Common myeloid progenitor, CD34-positive (primary cell): Measurements from ENCODE around the gene CADM1.

Experiments used
- CTCF ChIA-PET: fragments of 350-600 bp; sonication (Branson Sonifier 250); formaldehyde crosslinking; loops from one replicate; lab custom pipeline; 2021; ENCODE audit warnings: antibody characterized with exemption; lab: Charles Lee
- POLR2A ChIA-PET: fragments of 350-600 bp; sonication (Branson Sonifier 250); formaldehyde crosslinking; loops from one replicate; lab custom pipeline; 2021; ENCODE audit warnings: antibody characterized with exemption; lab: Charles Lee
- DNase-seq, 3 donors: peaks; one replicate each; pipeline versions ENCODE4 v3.0.0 to v3.0.0-alpha.2; 2013
- H3K27ac ChIP-seq, 2 experiments: 1 replicate in 1 of 2; 2 replicates in 1 of 2; pipeline ENCODE4 v1.7.0; 2013; ENCODE audit warnings: inconsistent platforms in 2 of 2, low read length in 2 of 2, mild to moderate bottlenecking in 2 of 2, low read depth in 1 of 2, moderate library complexity in 1 of 2; ENCODE audit not compliant: severe bottlenecking in 2 of 2, insufficient read depth in 1 of 2, poor library complexity in 1 of 2
- H3K27me3 ChIP-seq, 5 experiments: replicated peaks in 2 of 5; 1 replicate in 3 of 5; 2 replicates in 2 of 5; pipeline versions ENCODE4 v1.6.1 to v1.7.0; 2013; ENCODE audit warnings: low read length in 4 of 5, mild to moderate bottlenecking in 2 of 5, moderate library complexity in 2 of 5, inconsistent platforms in 1 of 5; ENCODE audit not compliant: insufficient read depth in 5 of 5, control insufficient read depth in 4 of 5
- H3K36me3 ChIP-seq, 4 experiments: 1 replicate in 2 of 4; 2 replicates in 2 of 4; pipeline versions ENCODE4 v1.6.1 to v1.7.0; 2013; ENCODE audit warnings: low read length in 3 of 4, control low read depth in 1 of 4, mild to moderate bottlenecking in 1 of 4; ENCODE audit not compliant: control insufficient read depth in 4 of 4, insufficient read depth in 4 of 4
- H3K4me1 ChIP-seq, 4 experiments: 1 replicate in 3 of 4; 2 replicates in 1 of 4; pipeline versions ENCODE4 v1.6.1 to v1.7.1; 2013; ENCODE audit warnings: low read length in 3 of 4, mild to moderate bottlenecking in 3 of 4, control low read depth in 1 of 4, inconsistent platforms in 1 of 4, moderate library complexity in 1 of 4; ENCODE audit not compliant: control insufficient read depth in 4 of 4, insufficient read depth in 4 of 4; ENCODE audit errors: control extremely low read depth in 1 of 4
- H3K4me3 ChIP-seq, 7 experiments: 1 replicate in 4 of 7; 2 replicates in 3 of 7; pipeline versions ENCODE4 v1.5.1 to v1.7.0; 2013; ENCODE audit warnings: mild to moderate bottlenecking in 7 of 7, low read length in 6 of 7, moderate library complexity in 6 of 7, inconsistent platforms in 2 of 7, low read depth in 2 of 7, control low read depth in 1 of 7; ENCODE audit not compliant: insufficient read depth in 4 of 7, control insufficient read depth in 1 of 7; ENCODE audit errors: extremely low read depth in 1 of 7
- H3K9me3 ChIP-seq, 5 experiments: 1 replicate in 4 of 5; 2 replicates in 1 of 5; pipeline versions ENCODE4 v1.6.1 to v1.7.1; 2013; ENCODE audit warnings: low read length in 4 of 5, mild to moderate bottlenecking in 2 of 5, inconsistent platforms in 1 of 5, low read depth in 1 of 5, moderate library complexity in 1 of 5; ENCODE audit not compliant: control insufficient read depth in 4 of 5, insufficient read depth in 2 of 5; ENCODE audit errors: control extremely low read depth in 1 of 5
- WGBS: methylation state at CpG from one replicate; pipeline ENCODE4 v1.1.5; 2013; ENCODE audit not compliant: insufficient coverage; 5-methylcytosine and 5-hydroxymethylcytosine counted together

Gene CADM1

DNA sequence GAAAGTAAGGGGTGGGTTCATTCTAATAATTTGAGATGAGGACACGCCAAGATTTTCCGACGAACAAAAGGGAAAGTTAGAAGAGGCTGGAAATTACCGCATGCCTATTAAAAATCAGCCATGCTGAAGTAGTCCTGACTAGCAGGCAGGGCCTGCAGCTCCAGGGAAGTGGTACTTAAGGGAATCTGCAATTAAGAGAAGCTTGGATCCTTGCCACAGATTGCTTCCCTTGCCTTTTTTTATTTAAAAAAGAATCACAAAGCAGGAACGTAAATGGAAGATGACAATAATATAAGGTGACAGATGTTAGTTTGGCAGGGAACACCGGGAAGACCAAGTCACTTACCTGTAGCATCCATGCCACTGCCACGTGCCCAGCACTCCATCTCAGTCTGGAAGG, 359.3 kb downstream of the CADM1 start:
- no peaks in the 10 kb centered on the region for H3K9me3 ChIP-seq
- 96% methylated on average over 6 of the region's 7 CpGs for WGBS
- H3K27ac ChIP-seq = no peak overlapping the region
- H3K4me3 ChIP-seq = no peak overlapping the region
- ChIA-PET CTCF (no interaction called here), POLR2A (no interaction called here)
- DNase-seq = no peak
- no peaks in the 10 kb centered on the region for H3K36me3 ChIP-seq
- no peaks in the 10 kb centered on the region for H3K4me1 ChIP-seq
- H3K27me3 ChIP-seq = peaks cover 0 to 6% (median 0%) of the 10 kb centered on the region in 5 experiments

DNA sequence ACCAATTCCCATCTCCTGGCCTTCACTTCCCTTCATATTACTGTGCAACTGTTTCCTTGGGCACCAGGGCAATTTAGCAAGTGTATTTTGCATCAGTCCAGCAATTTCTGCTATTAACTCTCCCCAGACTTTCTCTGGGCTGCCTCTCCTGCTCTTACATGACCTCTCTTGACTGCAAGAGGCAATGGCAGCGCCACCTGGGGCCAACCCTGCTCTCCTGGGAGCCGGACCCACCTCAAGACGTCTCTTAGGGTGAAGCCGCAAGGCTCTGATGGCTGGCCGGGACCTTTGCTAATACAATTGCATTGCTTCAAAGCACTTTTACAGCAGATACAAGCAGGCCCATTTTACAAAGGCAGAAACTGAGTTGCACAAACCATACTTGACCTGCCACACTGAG, 360.2 kb downstream of the CADM1 start:
- Histone ChIP-seq H3K27ac (no peak overlapping the region), H3K4me3 (no peak overlapping the region), H3K27me3 (peaks cover 0 to 6% (median 0%) of the 10 kb centered on the region in 5 experiments), H3K36me3 (no peaks in the 10 kb centered on the region), H3K4me1 (no peaks in the 10 kb centered on the region), H3K9me3 (no peaks in the 10 kb centered on the region)
- DNase-seq = no peak
- WGBS = 89% methylated on average over 5 of the region's 5 CpGs
- ChIA-PET CTCF (no interaction called here), POLR2A (no interaction called here)

DNA sequence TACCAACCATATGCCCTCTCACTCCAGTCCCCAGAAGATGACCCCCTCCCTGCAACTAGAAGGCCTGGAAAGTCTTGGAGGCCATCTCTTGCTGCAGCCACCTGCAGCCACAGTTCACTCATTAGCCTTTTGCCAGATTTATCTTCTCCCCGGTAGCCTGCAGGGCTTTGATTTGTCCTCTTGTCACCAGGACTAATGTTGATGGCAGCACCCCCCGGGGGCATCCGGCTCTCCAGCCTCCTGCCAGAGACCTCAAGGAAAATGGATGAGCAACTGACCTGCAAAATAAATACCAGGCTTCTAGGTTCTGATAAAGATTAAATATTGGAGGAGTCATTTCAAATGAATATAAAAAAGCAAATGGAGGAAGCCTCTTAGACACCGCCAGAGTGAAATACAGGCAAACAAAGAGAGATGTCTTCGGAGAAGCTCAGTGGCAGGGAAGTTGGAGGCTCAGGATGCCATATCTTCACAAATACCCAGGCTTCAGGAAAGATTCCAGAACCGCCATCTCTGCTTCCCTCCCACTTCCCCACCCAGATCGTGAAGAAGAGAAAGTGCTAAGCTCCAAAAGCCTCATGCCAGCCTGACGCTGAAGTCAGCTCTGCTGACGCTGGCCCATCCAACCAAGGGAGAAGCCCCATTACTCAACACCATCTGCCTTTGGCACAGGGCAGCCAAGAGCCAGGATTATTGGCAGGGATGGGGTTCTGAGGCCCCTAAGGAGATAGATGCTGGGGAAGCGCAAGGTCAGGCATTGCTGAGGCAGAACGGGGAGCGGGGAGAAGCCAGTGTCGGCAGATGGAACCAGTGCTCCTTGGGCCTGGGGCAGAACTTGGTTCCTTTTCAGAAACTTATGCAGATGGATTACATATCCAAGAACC, 362.7 kb downstream of the CADM1 start:
- H3K9me3 ChIP-seq = no peaks in the 10 kb centered on the region
- WGBS = 96% methylated on average over 11 of the region's 13 CpGs
- POLR2A ChIA-PET = no interaction called here
- no peaks in the 10 kb centered on the region for H3K36me3 ChIP-seq
- CTCF ChIA-PET = no interaction called here
- no peak overlapping the region for H3K27ac ChIP-seq
- no peak for DNase-seq
- no peak overlapping the region for H3K4me3 ChIP-seq
- peaks cover 0 to 6% (median 0%) of the 10 kb centered on the region in 5 experiments for H3K27me3 ChIP-seq
- no peaks in the 10 kb centered on the region for H3K4me1 ChIP-seq

DNA sequence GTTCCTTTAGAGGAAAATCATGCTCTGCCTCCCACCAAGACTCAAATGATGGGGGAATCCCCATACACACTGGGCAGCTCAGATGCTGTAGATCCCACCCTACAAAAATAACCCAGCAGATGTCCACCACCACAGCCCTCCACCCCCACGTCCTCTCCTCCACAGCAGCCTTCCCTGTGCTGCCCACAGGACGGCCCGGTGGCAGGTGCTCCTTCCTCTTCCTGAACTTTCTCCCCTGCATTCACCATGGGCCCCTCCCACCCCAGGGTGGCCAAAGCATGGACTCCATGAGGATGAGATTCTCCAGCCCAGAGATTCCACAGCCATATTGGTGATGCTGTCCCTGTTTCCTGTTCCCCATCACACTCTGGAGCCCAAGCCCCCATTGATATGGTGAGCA, 368.3 kb downstream of the CADM1 start:
- WGBS = 62% methylated on average over 3 of the region's 3 CpGs
- peaks cover 0 to 5% (median 0%) of the 10 kb centered on the region in 5 experiments for H3K27me3 ChIP-seq
- DNase-seq = no peak
- no peak overlapping the region for H3K27ac ChIP-seq
- H3K36me3 ChIP-seq = no peaks in the 10 kb centered on the region
- POLR2A ChIA-PET = no interaction called here
- no peaks in the 10 kb centered on the region for H3K9me3 ChIP-seq
- CTCF ChIA-PET = no interaction called here
- H3K4me3 ChIP-seq = no peak overlapping the region
- H3K4me1 ChIP-seq = no peaks in the 10 kb centered on the region

DNA sequence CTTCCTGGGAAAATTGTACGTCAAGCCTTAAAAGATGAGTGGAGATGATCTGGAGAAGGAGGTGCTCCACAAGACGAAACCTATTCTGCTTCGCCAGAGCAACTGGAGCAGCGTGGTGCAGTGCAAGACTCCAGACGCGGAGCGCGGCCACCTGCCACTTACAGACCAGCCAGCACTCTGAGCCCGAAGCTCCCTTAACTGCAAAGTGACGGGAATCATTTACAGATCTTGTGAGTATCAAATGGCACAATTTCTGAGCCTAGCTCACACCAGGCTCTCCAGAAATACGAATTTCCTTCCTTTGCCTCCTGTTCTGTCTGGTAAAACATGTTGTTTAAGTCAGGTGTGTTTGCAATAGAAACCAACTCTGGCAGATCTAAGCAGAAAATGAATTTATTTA, 369.3 kb downstream of the CADM1 start:
- DNase-seq = no peak
- Histone ChIP-seq H3K36me3 (no peaks in the 10 kb centered on the region), H3K27me3 (peaks cover 0 to 4% (median 0%) of the 10 kb centered on the region in 5 experiments), H3K4me3 (no peak overlapping the region), H3K9me3 (no peaks in the 10 kb centered on the region), H3K4me1 (no peaks in the 10 kb centered on the region), H3K27ac (no peak overlapping the region)
- 95% methylated on average over 11 of the region's 11 CpGs for WGBS
- CTCF ChIA-PET = no interaction called here
- POLR2A ChIA-PET = no interaction called here

DNA sequence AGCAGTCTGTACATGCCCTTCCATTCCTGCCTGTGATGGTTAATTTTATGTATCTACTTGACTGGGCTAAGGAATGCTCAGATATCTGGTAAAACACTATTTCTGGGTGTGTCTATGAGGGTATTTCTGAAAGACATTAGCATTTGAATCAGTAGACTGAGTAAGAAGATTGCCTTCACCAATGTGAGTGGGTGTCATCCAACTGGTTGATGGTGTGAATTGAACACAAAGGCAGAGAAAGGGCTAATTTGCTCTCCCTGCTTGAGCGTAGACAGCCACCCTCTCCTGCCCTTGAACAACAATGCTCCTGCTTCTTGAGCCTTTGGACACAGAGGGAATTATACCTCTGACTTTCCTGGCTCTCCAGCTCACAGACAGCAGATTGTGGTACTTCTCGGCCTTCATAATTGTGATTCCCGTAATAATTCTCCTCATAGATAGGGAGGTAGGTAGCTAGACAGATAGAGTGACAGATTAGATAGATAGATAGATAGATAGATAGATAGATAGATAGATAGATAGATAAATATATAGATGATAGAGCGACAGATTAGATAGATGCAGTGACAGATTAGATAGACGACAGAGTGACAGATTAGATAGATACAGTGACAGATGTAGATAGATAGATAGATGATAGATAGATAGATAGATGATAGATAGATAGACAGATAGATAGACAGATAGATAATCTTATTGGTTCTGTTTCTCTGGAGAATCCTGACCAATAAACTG, 370.6 kb downstream of the CADM1 start:
- no peaks in the 10 kb centered on the region for H3K4me1 ChIP-seq
- H3K27me3 ChIP-seq = no peaks in the 10 kb centered on the region
- no peak for DNase-seq
- H3K36me3 ChIP-seq = no peaks in the 10 kb centered on the region
- ChIA-PET CTCF (no interaction called here), POLR2A (no interaction called here)
- H3K4me3 ChIP-seq = no peak overlapping the region
- H3K27ac ChIP-seq = no peak overlapping the region
- H3K9me3 ChIP-seq = no peaks in the 10 kb centered on the region
- WGBS = 98% methylated on average over 3 of the region's 5 CpGs
